GM18907 (cell line): Measurements from ENCODE around the gene GABRB1.

Experiments used
- ATAC-seq: cut with Tn5 transposase; IDR thresholded peaks from one replicate; pipeline ENCODE4 v1.9.1; 2021; ENCODE audit warnings: mild to moderate bottlenecking, moderate library complexity; ENCODE audit not compliant: unreplicated experiment

Gene GABRB1

DNA sequence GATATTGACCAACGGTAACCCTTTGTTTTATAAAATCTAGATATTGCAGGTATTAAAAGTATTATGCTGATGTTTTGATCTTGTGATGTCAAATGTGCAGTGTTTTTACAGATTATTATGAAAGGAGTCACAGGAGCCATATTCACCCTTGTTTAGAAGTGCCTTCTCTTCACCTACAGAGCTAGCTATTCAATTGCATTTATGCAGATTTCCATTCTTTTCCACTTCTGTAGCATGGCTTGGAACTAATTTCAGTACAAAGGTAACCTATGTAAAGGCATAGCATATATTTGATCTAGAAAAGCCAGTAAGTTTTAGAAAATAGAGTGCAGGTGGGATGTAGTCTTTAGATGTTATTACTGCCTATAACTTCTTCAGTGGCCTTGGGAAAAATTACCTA is 176.2 kb downstream of the GABRB1 start:
- ATAC-seq: no peak

DNA sequence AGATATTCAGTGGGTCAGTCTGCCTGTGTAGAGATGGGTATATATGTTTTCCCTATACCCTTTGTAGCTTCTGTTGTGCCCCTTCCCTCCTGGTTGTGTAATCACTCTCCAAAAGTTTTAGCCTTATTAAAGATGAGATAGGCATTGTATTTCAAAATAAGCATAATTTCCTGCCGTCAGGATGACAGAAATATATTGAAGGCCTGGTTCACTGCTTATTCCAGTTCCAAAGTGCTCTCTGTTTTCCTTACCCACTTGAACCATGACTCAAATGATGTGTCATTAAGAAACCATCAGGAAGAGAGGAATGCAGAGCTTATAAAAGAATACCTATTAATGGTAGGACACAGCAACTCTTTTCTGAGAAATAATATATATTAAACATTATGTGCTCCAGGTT is 178.5 kb downstream of the GABRB1 start:
- ATAC-seq: no peak

DNA sequence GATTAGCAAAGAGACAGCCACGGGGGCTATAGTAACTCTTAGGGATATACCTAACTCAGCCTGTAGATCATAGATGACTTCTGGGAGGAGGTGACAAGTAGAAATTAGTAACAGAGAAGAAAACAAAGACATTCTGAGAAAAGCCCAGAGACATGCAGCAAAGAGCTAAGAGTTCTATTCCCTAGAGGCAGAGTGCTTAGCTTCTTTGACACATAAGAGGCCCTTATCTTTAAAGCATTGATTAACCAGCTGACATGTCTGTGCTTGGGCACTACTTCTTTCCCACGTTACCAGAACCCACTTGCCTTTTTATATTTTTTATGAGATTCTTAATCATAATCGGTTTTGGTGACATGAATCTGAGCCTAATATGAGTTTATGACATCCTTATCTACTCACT is 179.5 kb downstream of the GABRB1 start:
- ATAC-seq: no peak

DNA sequence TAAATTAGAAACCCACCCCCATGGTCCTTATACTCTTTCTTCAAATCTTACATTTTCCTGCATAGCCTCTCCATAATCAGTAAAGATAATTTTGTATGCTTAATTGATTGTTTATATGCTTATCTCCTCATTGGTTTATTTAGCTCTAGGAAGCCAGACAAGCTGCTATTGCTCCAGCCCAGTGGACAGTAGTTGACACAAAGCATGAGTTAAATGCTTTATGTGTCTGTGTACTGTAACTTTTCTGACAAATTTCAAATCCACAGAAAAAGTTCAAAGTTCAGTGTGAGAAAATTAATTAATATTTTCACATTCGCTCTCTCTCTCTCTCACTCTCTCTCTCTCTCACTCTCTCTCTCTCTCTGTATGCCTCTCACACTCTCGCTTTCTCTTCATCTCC is 181.7 kb downstream of the GABRB1 start:
- ATAC-seq: no peak

DNA sequence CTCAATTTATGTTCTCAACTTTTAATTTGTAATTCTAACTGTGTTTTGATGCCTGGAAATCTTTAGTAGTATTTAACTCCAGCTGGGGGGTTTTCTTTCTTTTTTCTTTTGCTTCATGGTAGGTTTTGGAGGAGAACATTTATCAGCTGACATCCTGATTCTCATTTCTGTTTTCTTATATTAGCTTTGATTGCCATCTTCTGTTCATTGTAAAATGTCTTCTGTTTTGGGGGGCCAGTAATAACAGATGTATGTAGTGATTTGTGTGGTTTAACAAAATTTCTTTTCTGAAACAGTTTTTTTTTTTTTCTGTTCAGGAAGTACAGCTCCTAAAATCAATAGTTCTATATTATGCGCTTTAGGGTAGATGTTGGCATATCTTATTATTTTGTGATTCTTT is 182.2 kb downstream of the GABRB1 start:
- no peak for ATAC-seq

DNA sequence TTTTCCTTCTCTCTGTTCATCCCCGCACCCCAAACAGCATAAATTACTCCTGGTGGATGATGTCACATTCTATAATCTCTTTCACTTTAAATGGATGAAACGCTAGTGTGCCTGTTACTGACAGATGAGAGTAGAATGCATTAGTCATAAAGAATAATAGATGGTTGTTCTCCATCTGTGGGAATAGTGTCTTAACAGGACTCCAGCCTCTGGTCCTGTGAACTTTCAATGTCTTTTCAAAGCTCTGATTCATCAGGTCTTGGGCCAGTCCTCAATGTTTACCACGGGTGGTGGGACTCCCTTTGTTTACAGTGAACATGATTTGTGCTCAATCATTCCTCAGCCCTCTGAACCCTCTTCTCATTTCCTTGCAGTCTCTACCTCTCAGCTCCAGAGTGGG is 182.6 kb downstream of the GABRB1 start:
- no peak for ATAC-seq

DNA sequence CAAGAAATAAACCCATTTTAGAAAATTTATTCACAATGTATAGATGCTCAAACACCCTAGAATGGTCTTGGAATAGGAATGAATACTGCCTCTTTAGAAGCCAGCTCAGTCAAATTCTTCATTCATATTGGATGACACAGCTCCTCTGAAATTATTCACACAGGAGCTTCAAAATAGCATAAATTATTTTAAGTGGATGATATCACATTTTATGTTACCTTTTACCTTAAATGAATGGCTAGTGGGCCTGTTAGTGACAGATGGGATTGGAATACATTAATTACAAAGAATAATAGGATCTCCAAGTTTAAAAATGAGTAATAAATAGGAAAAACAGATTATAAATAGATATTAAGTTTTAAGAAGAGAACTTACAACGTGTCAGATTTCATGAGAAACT is 184.4 kb downstream of the GABRB1 start:
- no peak for ATAC-seq

DNA sequence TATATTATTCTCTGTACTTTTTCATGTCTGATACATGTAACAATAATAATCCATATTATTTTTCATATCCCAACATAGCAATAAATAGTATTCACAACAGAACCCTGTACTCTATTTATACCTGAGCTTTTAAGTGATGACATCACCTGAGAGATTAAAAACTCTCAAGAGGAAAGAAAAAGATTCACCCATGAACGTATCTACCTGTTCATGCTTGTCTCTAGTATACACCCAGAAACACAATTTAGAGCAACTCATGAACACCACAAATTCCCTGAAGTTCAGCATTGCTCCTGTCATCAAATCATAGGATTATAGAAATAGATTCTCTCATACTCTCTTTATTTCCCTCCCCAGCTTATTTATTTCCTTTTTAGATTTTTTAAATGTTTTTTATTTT is 185.9 kb downstream of the GABRB1 start:
- ATAC-seq: no peak

DNA sequence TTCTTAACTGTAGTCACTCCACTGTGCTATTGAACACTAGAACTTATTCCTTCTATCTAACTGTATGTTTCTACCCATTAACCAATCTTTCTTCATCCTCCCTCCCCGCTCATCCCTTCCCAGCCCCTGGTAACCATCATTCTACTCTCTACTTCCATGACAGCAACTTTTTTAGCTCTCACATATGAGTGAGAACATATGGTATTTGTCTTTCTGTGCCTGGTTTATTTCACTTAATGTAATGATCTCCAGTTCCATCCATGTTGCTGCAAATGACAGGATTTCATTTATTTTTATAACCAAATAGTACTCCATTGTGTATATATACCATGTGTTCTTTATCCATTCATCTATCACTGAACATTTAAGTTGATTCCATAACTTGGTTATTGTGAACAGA is 186.5 kb downstream of the GABRB1 start:
- ATAC-seq: no peak

DNA sequence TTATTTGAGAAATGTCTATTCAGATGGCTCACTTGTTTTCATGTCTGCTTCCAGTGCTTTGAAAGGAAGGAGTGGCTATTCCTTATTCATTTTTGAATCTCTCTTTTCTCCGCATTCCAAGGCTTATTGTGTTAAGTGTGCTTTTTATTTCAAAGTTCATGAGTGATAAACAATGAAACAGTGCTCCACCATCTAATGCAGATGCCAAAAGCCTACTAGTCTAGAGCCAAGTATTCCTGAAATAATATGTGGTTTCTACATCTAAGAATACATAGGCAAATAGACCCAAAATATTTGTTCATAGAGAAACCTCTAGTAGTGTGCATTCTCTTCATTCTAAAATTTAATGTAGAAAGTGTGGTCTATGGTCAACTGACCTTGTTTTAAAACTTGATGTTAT is 187.3 kb downstream of the GABRB1 start:
- ATAC-seq: no peak

DNA sequence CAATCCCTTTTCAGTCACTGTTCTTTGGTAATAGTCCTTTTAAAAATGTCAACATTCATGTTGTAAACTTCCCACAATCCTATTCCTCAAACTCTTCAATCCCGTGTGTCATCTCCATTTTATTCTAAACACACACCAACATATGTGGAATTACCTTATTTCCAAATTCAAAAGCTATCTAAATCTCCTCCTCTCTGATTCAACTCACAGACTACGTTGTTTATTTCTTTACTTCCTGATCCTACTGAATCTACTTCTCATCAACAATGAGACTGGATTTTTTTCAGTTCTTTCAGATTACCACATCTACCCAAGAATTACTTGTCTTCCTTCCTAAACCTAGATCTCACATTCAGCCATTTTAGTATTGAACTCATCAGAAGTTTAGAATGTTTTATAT is 188.2 kb downstream of the GABRB1 start:
- no peak for ATAC-seq

DNA sequence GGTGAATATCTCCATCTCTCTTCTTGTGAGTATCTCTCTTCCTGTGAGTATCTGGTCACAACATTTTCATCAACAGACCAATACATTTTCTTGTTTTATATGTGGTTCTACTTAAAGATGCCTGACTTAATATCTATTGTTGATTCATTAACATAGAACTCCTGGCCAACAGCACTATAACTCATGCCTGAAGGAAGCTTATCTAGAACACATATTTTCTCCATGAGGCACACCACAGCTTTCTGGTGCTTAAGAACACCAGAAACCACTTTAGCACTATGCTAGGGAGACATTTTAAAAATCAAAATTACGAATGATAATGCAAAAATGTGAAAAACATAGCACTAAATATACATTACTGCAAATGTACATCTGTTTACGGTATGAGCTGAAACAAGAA is 190.4 kb downstream of the GABRB1 start:
- ATAC-seq: no peak

DNA sequence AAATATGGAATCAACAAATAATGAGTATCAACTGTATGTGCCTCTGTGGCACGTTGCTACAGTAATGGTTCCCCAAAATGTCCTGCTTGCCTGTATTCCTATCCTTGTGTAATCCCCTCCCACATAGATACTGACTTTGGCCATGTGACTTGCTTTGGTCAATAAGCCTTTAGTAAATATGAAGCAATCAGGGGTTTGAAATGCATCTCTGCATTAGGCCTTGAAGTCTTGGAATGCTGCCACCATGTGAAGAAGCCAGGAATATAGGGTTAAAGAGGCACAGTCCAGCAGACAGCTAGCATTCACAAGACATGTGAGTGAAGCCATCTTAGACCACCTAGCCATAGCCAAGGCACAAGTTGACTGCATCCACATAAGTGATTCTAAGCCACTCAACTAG is 190.9 kb downstream of the GABRB1 start:
- ATAC-seq: no peak

DNA sequence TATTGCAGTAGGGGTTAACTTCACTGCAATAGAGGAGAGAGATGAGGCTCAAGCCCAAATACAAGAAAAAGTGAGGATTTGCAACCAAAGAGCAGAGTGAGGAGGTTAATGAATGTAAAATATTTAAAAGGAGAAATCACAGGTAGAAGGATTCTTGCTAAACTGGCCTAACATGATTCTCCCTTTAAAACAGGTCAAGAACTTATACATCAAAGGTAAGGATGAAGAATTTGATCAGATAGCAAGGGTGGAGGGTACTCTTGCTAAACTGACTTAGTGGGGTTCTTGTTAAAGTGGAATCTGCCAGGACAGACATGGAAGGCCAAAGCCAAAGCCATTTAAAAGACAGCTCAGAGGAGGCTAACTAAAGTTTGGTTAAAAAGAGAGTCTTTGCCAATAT is 193.0 kb downstream of the GABRB1 start:
- ATAC-seq: no peak

DNA sequence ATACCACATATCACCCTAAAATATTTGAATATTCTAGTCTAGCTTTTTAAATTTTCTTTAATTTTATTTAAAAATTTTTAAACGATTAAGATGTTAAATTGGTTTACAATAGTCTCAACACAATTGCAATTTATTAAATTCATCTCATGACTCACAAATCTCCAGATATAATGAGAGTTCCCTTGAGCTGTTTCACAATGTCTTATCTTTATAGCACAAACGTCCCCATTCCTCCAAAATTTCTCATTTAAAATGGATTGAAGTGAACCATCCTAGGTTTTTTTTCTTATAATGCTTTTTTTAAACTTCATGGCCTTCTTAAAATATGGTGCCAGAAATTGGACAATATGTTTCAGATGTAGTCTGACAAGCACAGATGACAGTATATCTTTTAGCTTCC is 204.4 kb downstream of the GABRB1 start:
- ATAC-seq: no peak

DNA sequence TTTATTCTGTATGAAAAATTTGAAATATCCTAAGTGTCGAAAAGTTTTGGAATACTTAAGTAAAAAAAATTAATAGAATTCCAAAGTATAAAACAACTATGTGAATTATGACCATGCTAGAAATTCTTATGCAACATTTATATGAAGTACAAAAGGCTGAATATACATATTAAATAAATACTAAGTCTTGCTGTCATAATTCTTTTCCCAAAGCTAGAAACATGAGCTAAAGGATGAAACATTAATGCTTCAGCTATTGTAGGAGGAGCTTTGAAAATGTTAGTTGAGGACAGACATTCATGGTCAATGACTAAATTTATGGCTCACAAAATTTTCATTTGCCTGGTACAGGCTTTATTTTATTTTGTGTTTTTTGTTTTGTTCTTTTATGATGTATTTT is 207.3 kb downstream of the GABRB1 start:
- no peak for ATAC-seq

DNA sequence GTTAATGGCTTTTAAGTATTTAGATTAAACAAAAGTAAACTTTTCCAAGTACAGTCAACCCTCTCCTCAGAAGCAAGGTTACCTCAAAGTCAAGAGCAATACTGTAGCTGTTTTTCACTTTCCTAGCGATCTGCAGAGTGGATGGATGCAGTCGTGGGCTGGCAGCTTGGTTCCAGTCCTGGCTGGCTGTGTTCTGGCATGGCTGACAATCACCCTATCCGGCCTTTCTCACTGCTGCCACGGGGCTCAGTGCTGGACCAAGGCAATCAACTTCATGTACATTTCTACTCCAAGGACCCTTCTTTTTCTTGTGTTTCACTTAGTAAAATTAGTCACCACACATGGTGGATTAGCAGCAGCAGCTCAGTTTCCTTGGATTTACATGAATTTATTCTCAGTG is 208.3 kb downstream of the GABRB1 start:
- ATAC-seq: no peak

DNA sequence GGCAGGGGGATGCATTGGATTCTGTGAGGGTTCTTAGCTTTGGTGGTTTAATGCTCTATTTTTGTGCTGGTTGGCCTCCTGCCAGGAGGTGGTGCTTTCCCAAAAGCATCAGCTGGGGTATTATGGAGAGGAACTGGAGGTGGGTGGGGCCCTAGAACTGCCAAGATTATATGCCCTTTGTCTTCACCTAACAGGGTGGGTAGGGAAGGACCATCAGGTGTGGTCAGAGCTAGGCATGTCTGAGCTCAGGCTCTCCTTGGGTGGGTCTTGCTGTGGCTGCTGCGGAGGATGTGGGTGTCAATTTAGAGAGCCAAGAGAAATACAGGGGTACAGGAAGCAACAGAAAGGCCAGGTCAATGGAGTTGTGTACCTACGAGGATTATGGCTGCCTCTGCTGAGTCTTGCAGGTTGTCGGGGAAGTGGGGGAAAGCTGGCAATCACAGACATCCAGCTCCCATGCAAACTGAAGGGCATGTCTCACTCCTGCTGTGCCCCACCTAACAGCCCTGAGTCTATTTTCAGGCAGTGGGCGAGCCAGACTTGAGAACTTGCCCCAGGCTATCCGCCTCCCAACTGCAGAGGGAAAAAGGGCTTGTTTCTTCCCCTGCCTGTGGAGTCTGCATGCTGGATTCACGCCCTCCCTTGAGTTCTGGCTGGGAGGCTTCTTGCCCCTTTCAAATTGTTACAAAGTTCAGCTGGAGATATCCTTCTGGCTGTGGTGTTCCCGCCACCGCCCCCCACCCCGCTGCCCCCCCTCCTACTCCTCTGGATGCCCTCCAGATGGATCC is 220.2 kb downstream of the GABRB1 start:
- no peak for ATAC-seq

DNA sequence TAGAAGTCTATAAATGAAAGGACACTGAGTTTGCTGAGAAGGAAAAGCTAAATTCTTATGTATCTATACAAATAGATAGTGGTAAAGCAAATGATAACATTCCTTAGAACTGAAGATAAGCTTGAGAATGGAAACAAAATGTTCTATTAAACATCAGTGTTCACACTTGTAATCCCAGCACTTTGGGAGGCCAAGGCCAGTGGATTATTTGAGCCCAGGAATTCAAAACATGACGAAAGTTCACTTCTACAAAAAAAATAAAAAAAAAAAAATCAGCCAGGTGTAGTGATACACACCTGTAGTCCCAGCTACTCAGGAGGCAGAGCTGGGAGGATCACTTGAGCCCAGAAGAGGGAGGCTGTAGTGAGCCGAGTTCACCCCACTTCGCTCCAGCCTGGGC is 232.4 kb downstream of the GABRB1 start:
- no peak for ATAC-seq

DNA sequence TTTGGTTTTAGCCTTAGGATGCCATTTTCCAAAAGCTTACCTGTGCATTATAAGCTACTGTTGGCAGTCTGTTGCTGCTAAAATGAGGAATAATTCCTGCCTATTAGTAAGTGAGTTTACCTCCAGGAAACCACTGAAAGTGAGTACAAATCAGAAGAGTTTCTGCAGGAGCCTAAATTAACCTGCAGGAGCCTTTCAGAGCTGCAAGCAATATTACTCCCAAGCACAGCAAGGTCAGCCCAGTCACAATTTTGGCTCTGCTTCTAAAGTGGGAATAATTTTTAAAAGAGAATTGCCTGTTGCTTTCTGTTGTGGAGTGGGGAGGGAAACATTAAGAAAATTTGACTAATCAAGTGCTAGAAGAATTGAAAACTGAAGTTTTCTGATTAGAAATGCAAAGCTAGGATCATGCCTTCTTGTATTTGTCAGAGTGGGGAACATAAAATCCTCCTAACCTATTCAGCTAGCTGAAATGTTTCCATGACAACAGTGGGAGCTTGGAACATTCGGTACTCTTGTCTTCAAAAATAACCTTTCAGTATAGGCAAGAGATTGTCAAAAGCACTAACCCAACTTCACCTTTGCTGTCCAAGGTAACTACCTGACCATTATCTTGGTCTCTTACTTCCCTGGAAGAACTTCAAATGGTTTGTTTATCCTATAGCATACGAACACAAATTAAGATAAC is 239.0 kb downstream of the GABRB1 start:
- no peak for ATAC-seq

DNA sequence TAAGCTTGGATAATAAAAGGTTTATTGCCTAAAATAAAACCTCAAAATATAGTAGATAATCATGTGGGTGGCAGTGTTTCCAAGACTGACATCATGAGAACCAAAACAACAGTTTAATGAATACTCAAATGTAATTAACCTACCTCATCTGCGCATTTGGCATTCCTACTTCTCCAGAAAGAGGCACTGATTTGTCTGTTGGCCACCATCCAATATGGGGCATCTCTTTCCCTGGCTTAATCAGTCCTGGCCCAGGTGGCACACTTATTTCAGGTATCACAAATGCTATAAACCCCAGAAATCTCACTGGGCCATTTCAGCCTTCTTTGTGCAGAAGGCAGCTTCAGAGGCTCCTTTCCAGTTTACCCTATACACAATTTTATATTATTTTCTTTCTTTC is 239.9 kb downstream of the GABRB1 start:
- ATAC-seq: no peak

DNA sequence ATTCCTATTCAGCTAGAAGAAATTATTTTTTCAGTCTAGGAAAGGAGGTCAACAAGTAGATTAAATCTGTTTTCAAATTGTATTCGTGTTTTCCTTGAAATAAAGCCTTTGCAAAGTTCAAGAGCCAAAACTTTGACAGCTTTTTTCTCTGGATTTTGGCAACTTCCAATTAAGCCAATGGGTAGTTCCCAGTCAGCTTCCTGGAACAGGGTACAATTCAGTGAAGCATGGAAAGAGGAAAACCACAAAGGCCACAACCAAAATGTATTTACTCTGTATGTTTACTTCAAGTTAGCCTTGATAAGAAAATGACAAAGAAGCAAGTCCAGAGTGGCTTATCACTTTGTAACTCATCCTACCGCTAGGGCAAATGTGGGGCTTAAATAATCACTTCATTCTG is 243.5 kb downstream of the GABRB1 start:
- no peak for ATAC-seq

DNA sequence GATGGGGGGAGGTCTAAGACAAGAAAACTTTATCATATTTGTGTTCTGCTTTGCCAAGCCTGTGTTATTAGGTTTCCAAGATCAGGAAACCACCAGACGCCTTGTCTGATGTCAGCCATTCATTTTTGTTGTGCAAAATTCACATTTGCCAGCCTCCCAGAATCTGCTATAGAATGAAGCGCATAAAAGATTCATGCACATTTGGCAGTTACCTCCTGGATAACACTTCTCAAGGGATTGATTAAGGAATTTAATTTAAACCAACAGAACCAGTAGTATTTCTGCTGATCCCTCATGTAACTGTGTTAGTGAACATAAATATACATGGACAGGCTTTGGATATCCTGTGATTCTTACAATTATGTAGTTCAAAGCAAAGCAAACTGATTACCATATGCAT is 244.2 kb downstream of the GABRB1 start:
- ATAC-seq: no peak
